ENCODE measurements around the gene CHST11.

- no peak for TF ChIP-seq CTCF (optimal IDR thresholded peaks at IDR 0.05 in 1 of 3, IDR thresholded peaks at IDR 0.05 in 1 of 3, conservative IDR thresholded peaks at IDR 0.05 in 1 of 3; ENCODE audit: extremely low read depth in 1 of 3, insufficient read depth in 2 of 3, low read length in 3 of 3)
- TF ChIP-seq EZH2 (IDR thresholded peaks at IDR 0.05; ENCODE audit: low read length) = no peak
Measured at GRCh38 chr12:104478396-104479122, 21.8 kb downstream of the CHST11 start.
